ENCODE data around the gene HLA-DQB2.

HLA-DQB2 gene

GRCh38 chr6:32796848-32797776 is 33.8 kb upstream of the HLA-DQB2 start:
- Histone ChIP-seq H3K27me3 (ENCODE audit: insufficient read depth, low read length, poor library complexity, severe bottlenecking) (peaks cover 10% of the 10 kb centered on the region), H3F3A (ENCODE audit: low read depth) (no peaks in the 10 kb centered on the region), H3K9ac (ENCODE audit: low read depth, low read length, poor library complexity, severe bottlenecking) (peak overlapping the region; percentile 41), H3K9me2 (replicated peaks; ENCODE audit: low read depth, low read length) (no peaks in the 10 kb centered on the region), H3K36me3 (ENCODE audit: insufficient read depth, low read length) (no peaks in the 10 kb centered on the region), H3K4me2 (ENCODE audit: low read depth, low read length, poor library complexity, severe bottlenecking) (peak overlapping the region; percentile 76), H3K9me3 (ENCODE audit: insufficient read depth, low read depth, low read length) (no peaks in the 10 kb centered on the region), H3K4me3 (ENCODE audit: low read length, poor library complexity, severe bottlenecking) (peak overlapping the region; percentile 68), H4K20me1 (ENCODE audit: insufficient read depth, low read length, poor library complexity, severe bottlenecking) (no peaks in the 10 kb centered on the region), H2AFZ (ENCODE audit: low read length) (peak overlapping the region; percentile 90), H3K4me1 (ENCODE audit: insufficient read depth, low read length, poor library complexity, severe bottlenecking) (peaks cover 7% of the 10 kb centered on the region), H3K79me2 (ENCODE audit: insufficient read depth, low read length) (no peaks in the 10 kb centered on the region)
- TF ChIP-seq, protein P1, sequence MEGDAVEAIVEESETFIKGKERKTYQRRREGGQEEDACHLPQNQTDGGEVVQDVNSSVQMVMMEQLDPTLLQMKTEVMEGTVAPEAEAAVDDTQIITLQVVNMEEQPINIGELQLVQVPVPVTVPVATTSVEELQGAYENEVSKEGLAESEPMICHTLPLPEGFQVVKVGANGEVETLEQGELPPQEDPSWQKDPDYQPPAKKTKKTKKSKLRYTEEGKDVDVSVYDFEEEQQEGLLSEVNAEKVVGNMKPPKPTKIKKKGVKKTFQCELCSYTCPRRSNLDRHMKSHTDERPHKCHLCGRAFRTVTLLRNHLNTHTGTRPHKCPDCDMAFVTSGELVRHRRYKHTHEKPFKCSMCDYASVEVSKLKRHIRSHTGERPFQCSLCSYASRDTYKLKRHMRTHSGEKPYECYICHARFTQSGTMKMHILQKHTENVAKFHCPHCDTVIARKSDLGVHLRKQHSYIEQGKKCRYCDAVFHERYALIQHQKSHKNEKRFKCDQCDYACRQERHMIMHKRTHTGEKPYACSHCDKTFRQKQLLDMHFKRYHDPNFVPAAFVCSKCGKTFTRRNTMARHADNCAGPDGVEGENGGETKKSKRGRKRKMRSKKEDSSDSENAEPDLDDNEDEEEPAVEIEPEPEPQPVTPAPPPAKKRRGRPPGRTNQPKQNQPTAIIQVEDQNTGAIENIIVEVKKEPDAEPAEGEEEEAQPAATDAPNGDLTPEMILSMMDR (conservative IDR thresholded peaks at IDR 0.05; ENCODE audit: low read length) = peak; percentile 89
- no peak for TF ChIP-seq EZH2phosphoT487 (IDR thresholded peaks at IDR 0.05; ENCODE audit: borderline replicate concordance)

- Histone ChIP-seq H3K36me3 (ENCODE audit: insufficient read depth, low read length) (no peaks in the 10 kb centered on the region), H3K79me2 (ENCODE audit: insufficient read depth, low read length) (no peaks in the 10 kb centered on the region), H3K27me3 (ENCODE audit: insufficient read depth, low read length, poor library complexity, severe bottlenecking) (peaks cover 9% of the 10 kb centered on the region), H4K20me1 (ENCODE audit: insufficient read depth, low read length, poor library complexity, severe bottlenecking) (no peaks in the 10 kb centered on the region), H3F3A (ENCODE audit: low read depth) (no peaks in the 10 kb centered on the region), H3K4me2 (ENCODE audit: low read depth, low read length, poor library complexity, severe bottlenecking) (peak overlapping the region; percentile 8), H2AFZ (ENCODE audit: low read length) (peak overlapping the region; percentile 63), H3K4me3 (ENCODE audit: low read length, poor library complexity, severe bottlenecking) (no peak overlapping the region), H3K9me2 (replicated peaks; ENCODE audit: low read depth, low read length) (no peaks in the 10 kb centered on the region), H3K9ac (ENCODE audit: low read depth, low read length, poor library complexity, severe bottlenecking) (no peak overlapping the region), H3K9me3 (ENCODE audit: insufficient read depth, low read depth, low read length) (no peaks in the 10 kb centered on the region), H3K4me1 (ENCODE audit: insufficient read depth, low read length, poor library complexity, severe bottlenecking) (peaks cover 7% of the 10 kb centered on the region)
- TF ChIP-seq EZH2phosphoT487 (IDR thresholded peaks at IDR 0.05; ENCODE audit: borderline replicate concordance) = no peak
- TF ChIP-seq, protein P1 (conservative IDR thresholded peaks at IDR 0.05; ENCODE audit: low read length) = no peak
These were observed 31.2 kb upstream of the HLA-DQB2 start for GRCh38 chr6:32794510-32794909.

GRCh38 chr6:32792901-32793435 is 29.6 kb upstream of the HLA-DQB2 start:
- H3K9ac ChIP-seq (ENCODE audit: low read depth, low read length, poor library complexity, severe bottlenecking) = no peak overlapping the region
- no peaks in the 10 kb centered on the region for H4K20me1 ChIP-seq (ENCODE audit: insufficient read depth, low read length, poor library complexity, severe bottlenecking)
- peaks cover 7% of the 10 kb centered on the region for H3K4me1 ChIP-seq (ENCODE audit: insufficient read depth, low read length, poor library complexity, severe bottlenecking)
- no peak for TF ChIP-seq EZH2phosphoT487 (IDR thresholded peaks at IDR 0.05; ENCODE audit: borderline replicate concordance)
- TF ChIP-seq, protein P1 (conservative IDR thresholded peaks at IDR 0.05; ENCODE audit: low read length) = no peak
- no peaks in the 10 kb centered on the region for H3K36me3 ChIP-seq (ENCODE audit: insufficient read depth, low read length)
- no peaks in the 10 kb centered on the region for H3K79me2 ChIP-seq (ENCODE audit: insufficient read depth, low read length)
- no peak overlapping the region for H3K4me2 ChIP-seq (ENCODE audit: low read depth, low read length, poor library complexity, severe bottlenecking)
- no peak overlapping the region for H2AFZ ChIP-seq (ENCODE audit: low read length)
- H3F3A ChIP-seq (ENCODE audit: low read depth) = no peaks in the 10 kb centered on the region
- no peak overlapping the region for H3K4me3 ChIP-seq (ENCODE audit: low read length, poor library complexity, severe bottlenecking)
- H3K27me3 ChIP-seq (ENCODE audit: insufficient read depth, low read length, poor library complexity, severe bottlenecking) = peaks cover 9% of the 10 kb centered on the region
- no peaks in the 10 kb centered on the region for H3K9me3 ChIP-seq (ENCODE audit: insufficient read depth, low read depth, low read length)
- H3K9me2 ChIP-seq (replicated peaks; ENCODE audit: low read depth, low read length) = no peaks in the 10 kb centered on the region
